K562 (cell line): ENCODE measurements around the gene KLRB1. TPM values are rescaled to one million over a fixed set of nuclear protein-coding genes. Genes with fewer than 3 reads are reported as not detected.

ENCODE experiments used
- CTBP1 ChIP-seq: fragments of 450-650 bp; IDR thresholded peaks from 2 replicates; pipeline ENCODE4 v1.6.1; 2016; ENCODE audit warnings: borderline replicate concordance
- ETS2 ChIP-seq: IDR thresholded peaks from 2 replicates; pipeline ENCODE4 v1.6.1; 2016; ENCODE audit warnings: borderline replicate concordance, missing genetic modification characterization, mild to moderate bottlenecking, moderate library complexity, missing compliant biosample characterization; ENCODE audit not compliant: poor library complexity, severe bottlenecking
- NFE2L1 ChIP-seq: fragments of 450-650 bp; IDR thresholded peaks from 2 replicates; pipeline ENCODE4 v1.6.1; 2016; ENCODE audit warnings: missing genetic modification characterization, low read depth, mild to moderate bottlenecking, missing compliant biosample characterization, moderate library complexity, borderline replicate concordance
- polyA plus RNA-seq, 8 experiments: library from polyadenylated mRNA; depleted of rRNA in 4 of 8; stranded (reverse) in 5 of 8; unstranded in 3 of 8; fragments of >200 nt; fragmentation: Nextera tagmentation in 2 of 8; fragmentation: Illumina TruSeq in 1 of 8; extraction: Ambion mirVana in 2 of 8; extraction: Trizol in 1 of 8; gene quantifications; 2 replicates each; pipeline versions ENCODE4 v1.2.1 to v1.2.3, GENCODE V29; 2011 to 2014; ENCODE audit warnings: inconsistent platforms in 1 of 8, missing spikeins in 1 of 8
- total RNA-seq, 7 experiments: library from RNA; depleted of rRNA in 6 of 7; stranded (reverse); fragments of >200 nt in 6 of 7; fragmentation: Illumina TruSeq in 2 of 7; extraction: Trizol in 2 of 7; gene quantifications; 2 replicates each; pipeline versions ENCODE4 v1.2.1 to v1.2.3, GENCODE V29; 2011 to 2021; ENCODE audit warnings: low replicate concordance in 1 of 7
- TF ChIP-seq, protein P1 (sequence below), 2 experiments: IDR thresholded peaks; 2 replicates each; pipeline ENCODE4 v1.6.1; 2012; ENCODE audit warnings: improper control_type of control experiment in 2 of 2, low read depth in 2 of 2, low read length in 2 of 2, borderline replicate concordance in 1 of 2
- TF ChIP-seq, protein P2 (sequence below): fragments of 450-650 bp; IDR thresholded peaks from 2 replicates; pipeline ENCODE4 v1.6.1; 2016; ENCODE audit warnings: low read depth

The KLRB1 gene
- total and polyA plus RNA-seq, 9 of the 15 experiments (the other 6 are each of a cell fraction or from before 2014, with no cell fraction given) = not detected

DNA sequence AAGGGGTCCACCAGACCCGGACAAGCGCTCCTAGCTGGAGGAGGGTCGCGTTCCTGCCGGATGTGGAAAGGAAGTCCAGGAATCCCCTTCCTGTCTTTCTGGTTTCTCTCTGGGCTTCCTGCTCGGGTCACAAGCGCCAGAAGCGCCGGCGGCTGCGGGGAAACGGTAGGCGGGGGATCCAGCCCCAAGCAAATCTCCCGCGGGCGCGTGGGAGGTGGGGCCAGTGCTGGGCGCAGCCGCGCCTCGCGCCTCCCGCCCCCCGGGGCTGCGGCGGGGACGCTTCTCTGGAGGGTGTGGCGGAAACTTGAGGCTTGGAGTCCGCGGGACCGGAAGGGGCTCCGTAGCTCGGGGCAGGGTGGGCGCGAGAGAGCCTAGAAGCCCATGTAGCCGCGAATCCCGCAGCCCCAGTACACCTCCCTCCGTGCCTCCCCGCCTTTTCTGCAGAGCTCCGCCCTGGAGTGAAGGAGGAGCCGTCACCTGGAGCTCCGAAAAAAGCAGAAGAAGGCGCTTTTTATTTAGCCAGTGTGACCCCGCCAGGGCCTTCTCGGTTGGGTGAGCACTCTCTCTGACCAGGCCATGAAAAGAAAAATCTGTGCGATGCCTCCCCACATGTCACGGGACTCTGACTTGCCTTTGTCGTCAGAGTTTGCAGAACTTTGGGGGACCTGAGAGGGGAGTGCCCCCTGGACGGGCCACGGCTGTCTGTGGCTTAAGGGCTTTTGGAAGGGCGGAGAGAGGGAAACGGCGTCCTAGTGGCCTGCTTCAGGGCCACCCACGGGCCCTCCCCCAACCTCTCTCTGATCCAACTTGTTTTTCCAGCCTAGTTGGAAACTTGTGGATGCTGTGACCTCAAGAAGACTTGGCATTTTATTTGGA, 40.3 kb upstream of the KLRB1 start (continued):
- TF ChIP-seq, protein P1, sequence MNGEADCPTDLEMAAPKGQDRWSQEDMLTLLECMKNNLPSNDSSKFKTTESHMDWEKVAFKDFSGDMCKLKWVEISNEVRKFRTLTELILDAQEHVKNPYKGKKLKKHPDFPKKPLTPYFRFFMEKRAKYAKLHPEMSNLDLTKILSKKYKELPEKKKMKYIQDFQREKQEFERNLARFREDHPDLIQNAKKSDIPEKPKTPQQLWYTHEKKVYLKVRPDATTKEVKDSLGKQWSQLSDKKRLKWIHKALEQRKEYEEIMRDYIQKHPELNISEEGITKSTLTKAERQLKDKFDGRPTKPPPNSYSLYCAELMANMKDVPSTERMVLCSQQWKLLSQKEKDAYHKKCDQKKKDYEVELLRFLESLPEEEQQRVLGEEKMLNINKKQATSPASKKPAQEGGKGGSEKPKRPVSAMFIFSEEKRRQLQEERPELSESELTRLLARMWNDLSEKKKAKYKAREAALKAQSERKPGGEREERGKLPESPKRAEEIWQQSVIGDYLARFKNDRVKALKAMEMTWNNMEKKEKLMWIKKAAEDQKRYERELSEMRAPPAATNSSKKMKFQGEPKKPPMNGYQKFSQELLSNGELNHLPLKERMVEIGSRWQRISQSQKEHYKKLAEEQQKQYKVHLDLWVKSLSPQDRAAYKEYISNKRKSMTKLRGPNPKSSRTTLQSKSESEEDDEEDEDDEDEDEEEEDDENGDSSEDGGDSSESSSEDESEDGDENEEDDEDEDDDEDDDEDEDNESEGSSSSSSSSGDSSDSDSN (IDR thresholded peaks at IDR 0.05; ENCODE audit: borderline replicate concordance in 1 of 2, low read depth in 2 of 2, low read length in 2 of 2) = 0 out of 4 replicates have a peak, but pooled peaks of 1 of the 2 experiments have one; percentile 9
- TF ChIP-seq CTBP1 = 0 out of 2 replicates have a peak, but pooled peaks have one; percentile 11
- TF ChIP-seq ETS2 (tag) = no peak
- TF ChIP-seq NFE2L1 (tag) = no peak
- TF ChIP-seq, protein P2, sequence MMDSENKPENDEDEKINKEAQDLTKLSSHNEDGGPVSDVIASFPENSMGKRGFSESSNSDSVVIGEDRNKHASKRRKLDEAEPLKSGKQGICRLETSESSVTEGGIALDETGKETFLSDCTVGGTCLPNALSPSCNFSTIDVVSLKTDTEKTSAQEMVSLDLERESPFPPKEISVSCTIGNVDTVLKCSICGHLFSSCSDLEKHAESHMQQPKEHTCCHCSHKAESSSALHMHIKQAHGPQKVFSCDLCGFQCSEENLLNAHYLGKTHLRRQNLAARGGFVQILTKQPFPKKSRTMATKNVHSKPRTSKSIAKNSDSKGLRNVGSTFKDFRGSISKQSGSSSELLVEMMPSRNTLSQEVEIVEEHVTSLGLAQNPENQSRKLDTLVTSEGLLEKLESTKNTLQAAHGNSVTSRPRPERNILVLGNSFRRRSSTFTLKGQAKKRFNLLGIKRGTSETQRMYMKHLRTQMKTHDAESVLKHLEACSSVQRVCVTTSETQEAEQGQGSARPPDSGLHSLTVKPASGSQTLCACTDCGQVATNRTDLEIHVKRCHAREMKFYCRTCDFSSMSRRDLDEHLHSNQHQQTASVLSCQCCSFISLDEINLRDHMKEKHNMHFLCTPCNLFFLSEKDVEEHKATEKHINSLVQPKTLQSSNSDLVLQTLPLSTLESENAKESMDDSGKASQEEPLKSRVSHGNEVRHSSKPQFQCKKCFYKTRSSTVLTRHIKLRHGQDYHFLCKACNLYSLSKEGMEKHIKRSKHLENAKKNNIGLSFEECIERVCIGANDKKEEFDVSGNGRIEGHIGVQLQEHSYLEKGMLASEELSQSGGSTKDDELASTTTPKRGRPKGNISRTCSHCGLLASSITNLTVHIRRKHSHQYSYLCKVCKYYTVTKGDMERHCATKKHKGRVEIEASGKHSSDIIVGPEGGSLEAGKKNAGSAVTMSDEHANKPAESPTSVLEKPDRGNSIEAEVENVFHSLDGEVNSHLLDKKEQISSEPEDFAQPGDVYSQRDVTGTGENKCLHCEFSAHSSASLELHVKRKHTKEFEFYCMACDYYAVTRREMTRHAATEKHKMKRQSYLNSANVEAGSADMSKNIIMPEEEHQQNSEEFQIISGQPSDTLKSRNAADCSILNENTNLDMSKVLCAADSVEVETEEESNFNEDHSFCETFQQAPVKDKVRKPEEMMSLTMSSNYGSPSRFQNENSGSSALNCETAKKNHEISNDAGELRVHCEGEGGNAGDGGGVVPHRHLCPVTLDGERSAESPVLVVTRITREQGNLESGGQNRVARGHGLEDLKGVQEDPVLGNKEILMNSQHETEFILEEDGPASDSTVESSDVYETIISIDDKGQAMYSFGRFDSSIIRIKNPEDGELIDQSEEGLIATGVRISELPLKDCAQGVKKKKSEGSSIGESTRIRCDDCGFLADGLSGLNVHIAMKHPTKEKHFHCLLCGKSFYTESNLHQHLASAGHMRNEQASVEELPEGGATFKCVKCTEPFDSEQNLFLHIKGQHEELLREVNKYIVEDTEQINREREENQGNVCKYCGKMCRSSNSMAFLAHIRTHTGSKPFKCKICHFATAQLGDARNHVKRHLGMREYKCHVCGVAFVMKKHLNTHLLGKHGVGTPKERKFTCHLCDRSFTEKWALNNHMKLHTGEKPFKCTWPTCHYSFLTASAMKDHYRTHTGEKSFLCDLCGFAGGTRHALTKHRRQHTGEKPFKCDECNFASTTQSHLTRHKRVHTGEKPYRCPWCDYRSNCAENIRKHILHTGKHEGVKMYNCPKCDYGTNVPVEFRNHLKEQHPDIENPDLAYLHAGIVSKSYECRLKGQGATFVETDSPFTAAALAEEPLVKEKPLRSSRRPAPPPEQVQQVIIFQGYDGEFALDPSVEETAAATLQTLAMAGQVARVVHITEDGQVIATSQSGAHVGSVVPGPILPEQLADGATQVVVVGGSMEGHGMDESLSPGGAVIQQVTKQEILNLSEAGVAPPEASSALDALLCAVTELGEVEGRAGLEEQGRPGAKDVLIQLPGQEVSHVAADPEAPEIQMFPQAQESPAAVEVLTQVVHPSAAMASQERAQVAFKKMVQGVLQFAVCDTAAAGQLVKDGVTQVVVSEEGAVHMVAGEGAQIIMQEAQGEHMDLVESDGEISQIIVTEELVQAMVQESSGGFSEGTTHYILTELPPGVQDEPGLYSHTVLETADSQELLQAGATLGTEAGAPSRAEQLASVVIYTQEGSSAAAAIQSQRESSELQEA = no peak
